ENCODE measurements around the gene PTPRG.

Gene PTPRG

DNA sequence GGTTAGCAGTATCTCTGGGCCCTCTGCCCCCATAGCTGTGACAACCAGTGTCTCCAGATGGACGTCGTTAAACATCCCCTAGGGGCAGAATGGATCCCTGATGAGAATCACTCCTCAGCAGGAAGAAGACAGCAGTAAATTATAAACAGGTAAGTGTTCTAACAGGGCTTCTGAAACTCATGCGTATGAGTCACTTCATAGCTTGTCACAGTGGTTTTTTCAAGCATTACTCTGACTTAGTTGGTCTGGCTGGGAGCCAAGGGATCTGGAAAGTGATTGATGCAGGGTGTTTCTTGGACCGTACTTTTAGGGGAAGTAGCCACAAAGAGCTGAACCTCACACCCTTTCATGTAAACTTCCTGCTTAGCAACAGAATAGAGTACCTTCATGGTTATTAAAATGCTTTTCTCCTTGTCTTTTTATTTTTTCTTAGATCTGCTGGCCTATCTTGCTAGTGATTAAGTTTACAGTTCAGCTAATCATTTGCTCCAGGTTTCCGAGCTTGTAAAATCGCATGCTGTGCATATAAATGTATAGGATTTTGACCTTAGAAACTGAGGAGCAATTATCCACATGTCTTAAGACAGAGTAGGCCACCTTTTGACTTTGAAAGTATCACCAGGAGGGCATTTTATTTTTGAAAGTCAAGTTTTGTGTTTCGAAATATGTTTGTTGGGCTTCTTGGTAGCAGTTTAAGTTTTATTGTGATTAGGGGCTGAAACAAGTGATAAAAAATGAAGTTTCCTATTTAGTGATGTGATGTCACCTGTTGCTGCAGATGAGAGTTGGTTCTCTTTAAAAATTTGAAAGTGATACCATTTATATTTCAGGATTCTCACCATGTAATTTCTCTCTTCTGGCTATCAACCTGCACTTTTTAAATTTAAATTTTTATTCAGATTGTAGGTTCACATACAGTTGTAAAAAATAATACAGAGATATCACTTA lies 333.9 kb downstream of the PTPRG start:
- DNase-seq (ENCODE audit: low spot score), result peak; percentile 48

- no peak for DNase-seq (ENCODE audit: low spot score)
Observed at GRCh38 chr3:61896251-61896650, 334.9 kb downstream of the PTPRG start.

GRCh38 chr3:61897848-61898247 lies 336.5 kb downstream of the PTPRG start:
- DNase-seq (ENCODE audit: low spot score), result no peak

DNA sequence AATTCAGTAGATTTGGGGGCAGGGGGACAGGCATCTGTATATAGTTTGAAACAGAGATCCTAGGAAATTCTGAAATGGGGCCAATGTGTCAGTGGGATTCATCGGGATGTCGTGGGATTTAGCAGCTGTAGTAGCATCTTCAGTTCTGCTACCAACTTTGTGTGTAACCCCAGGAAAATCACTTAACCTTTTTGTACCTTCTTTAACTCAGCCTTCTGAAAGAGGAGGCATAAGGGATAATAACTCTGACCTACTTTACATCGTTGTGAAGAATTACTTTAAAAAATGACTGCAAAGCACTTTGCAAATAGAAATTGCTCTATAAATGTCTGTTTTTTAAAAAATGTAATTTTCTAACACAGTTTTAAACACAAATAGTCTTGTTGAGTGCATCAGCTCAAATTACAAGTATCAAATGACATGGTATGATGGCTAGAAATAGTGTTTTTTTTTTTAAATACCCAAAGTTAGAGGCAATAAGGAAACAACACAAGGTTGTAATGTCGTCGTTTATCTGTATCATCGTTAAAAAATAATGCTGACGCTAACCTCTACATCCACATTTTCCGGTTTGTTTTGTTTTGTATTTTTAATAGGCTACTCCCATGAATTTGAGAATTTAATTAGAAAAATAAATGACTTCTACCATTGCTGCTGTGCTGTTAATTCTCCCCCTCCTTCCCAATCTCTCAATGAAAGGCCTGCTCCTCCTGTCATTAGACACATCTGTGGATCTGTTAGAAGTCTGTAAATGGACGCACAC lies 338.5 kb downstream of the PTPRG start:
- DNase-seq (ENCODE audit: low spot score), result no peak

DNA sequence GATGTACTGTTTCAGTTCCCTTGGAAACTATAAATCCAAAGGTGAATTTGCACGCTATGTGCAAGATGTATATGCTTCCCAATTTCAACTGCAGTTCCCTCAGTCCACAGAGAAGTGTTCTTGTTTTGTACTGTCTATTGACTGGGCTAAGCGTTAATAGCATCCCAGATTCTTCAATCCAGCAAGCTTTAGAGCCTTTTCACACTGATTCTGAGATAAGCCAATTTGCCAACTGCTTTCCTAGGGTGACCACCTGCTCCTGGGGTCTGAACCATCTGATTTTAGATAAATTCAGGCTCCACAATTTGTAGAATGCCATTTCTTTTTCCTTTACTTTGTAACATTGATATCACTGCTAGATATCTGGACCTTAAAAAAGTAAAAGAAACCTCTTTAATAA lies 340.1 kb downstream of the PTPRG start:
- DNase-seq (ENCODE audit: low spot score), result no peak

- DNase-seq (ENCODE audit: low spot score), result no peak
Observed at GRCh38 chr3:61901986-61902385, 340.6 kb downstream of the PTPRG start.

GRCh38 chr3:61903074-61903473 lies 341.7 kb downstream of the PTPRG start:
- no peak for DNase-seq (ENCODE audit: low spot score)

DNA sequence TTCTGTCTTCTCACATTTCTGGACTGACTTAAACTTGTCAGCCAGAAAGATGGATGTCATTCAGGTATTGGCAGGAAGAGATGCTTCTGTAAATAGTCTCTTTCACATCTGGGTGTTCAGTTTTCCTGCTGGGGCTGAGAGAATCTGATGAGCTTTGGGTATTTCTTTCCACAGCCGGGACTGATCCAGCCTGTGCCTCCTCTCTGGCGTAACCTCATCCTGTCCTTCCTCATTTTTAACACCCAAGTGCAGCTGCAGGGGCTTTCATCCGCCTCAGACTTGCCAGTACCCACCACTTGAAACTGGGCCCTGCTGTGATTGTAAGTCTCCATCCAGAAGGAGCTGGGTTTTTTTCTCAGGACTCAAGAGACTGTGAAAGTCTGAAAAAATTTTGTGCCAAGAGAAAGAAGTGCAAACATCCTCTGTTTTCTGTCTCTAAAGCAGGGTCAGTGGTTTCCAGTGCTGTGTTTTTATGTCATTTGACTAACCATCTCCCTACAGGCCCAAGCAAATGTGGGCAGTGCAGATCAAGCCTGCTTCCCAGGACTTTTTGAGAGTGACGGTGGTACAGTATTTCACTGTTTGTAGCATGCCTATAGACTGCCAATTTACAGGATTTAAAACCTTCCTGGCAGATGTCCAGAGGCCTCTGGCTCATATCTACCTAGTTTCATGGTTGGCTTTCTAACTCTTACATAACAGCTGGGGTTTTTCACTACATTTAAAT lies 342.7 kb downstream of the PTPRG start:
- DNase-seq (ENCODE audit: low spot score), result no peak

DNA sequence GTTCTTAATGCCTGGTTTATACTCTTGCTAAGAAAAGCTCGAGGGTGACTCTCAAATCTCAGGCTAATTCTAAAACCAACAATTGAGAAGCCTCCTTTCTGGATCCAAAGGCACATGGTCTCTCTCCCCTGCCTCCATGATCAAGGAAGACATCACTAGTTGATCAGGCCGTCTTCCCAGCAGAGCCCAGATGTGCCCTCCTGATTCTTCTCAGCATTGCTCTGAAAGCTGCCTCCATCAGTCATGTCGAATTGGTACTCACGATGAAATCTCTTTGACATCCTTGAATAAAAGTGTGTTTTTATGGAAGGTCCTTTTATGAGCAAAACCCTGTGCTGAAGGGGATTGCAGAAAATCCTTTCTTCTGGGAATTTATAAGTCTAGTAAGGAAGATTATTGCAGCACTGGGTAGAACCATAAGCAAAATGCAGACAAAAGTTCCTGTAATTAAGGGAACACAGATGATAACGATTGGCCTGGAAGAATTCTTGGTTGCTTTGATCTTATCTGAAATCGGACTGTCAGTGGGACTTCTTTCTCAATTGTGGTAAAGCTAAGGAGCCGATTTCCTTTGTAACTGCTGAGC lies 345.9 kb downstream of the PTPRG start:
- no peak for DNase-seq (ENCODE audit: low spot score)

GRCh38 chr3:61908382-61908781 lies 347.0 kb downstream of the PTPRG start:
- no peak for DNase-seq (ENCODE audit: low spot score)

- DNase-seq (ENCODE audit: low spot score), result no peak
Observed at GRCh38 chr3:61910732-61911131, 349.4 kb downstream of the PTPRG start.

- no peak for DNase-seq (ENCODE audit: low spot score)
Observed at GRCh38 chr3:61912158-61912557, 350.8 kb downstream of the PTPRG start.

- DNase-seq (ENCODE audit: low spot score), result no peak
Observed at GRCh38 chr3:61913701-61914100, 352.3 kb downstream of the PTPRG start.

- DNase-seq (ENCODE audit: low spot score), result no peak
Observed at GRCh38 chr3:61914276-61914675, 352.9 kb downstream of the PTPRG start.

- DNase-seq (ENCODE audit: low spot score), result no peak
Observed at GRCh38 chr3:61915296-61915695, 353.9 kb downstream of the PTPRG start.

DNA sequence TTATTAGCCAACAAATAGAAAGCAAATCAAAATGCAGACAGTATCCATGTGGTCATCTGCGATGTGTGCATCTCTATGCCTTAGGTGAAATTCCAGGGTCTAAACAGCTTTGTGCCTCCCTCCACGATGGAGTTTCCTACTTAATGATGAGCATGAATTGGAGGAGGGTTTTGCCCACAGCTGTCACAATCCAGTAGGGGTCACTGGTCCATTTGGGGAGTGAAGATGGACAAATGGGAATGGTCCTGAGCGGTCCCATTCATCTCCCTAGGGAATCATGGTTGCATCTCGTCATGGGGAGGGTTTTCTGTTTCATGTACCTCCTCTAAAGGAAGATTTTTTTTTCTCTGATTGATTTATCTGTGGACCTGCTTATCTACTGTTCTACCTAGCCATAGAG lies 358.0 kb downstream of the PTPRG start:
- DNase-seq (ENCODE audit: low spot score), result no peak

DNA sequence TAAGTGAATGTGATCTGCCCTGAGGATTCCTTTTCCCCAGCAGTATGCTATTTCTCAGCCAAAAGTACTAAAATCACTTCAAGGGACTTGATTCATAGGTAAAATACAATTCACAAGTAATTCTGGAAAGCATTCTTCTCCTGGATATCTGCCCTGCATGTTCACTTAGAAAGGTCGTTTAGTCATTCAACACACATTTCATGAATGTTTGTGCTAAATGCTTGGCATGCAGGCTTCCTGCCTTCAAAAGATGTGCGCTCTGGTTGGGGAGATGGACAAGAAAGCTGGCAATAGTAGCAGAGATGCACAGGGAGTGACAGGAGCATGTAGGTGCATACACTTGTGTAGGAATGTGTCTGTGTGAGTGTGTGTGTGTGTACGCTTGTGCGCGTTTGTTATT lies 360.7 kb downstream of the PTPRG start:
- no peak for DNase-seq (ENCODE audit: low spot score)

DNA sequence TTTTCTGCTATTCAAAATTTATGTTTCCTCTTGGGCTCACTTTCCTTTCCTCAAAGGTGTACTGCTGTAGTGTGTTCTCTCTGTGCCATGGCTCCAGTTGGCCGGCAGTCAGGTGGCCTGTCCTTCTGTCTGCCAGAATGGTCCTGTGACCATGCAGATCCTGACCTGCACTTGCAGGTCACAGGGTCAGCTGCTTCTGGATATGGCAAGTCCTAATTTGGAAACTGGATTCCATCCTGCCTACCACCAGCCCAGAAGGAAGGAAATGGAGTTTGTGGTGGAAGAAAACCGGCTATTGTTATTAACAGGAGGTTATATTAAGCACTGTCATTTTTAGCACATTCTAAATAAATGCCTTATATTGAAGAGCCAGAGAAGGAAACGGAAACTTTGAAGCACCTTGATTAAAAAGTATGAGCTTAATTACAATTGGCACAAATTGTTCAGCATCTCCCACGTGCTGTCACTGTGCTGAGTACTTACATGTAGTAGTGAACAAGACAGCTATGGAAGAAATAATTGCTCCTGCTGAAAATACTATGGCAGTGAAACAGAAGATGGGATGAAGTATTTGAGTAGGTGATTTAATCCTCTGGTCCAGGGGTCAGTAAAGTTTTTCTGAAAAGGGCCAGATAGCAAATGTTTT lies 362.8 kb downstream of the PTPRG start:
- no peak for DNase-seq (ENCODE audit: low spot score)

- DNase-seq (ENCODE audit: low spot score), result no peak
Observed at GRCh38 chr3:61924991-61925390, 363.6 kb downstream of the PTPRG start.

DNA sequence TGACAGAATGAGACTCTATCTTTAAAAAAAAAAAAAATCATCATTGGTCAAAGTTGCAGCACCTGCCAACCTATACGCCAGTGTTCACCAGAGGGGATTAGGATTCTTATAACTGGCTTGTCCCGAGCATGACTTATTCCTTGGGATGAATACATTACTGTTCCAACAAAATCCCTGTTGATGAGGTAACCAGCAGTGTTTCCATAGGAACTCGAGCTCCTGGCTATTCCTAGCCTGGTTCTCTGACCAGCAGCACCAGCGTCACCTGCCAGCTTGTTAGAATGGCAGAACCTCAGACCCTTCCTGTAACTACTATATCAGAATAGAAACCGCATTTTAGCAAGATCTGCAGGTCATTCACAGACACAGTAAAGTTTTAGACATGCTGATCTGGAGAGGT lies 364.4 kb downstream of the PTPRG start:
- DNase-seq (ENCODE audit: low spot score), result no peak

- no peak for DNase-seq (ENCODE audit: low spot score)
Observed at GRCh38 chr3:61926923-61927322, 365.6 kb downstream of the PTPRG start.

GRCh38 chr3:61927332-61927731 lies 366.0 kb downstream of the PTPRG start:
- DNase-seq (ENCODE audit: low spot score), result no peak

All from activated CD4-positive, alpha-beta T cell treated with anti-CD3 and anti-CD28 coated beads, Interleukin-2, Interleukin-4, amounts not matched to agents 100 ng/mL and 50 ng/mL, durations not matched to agents 16 hours and 8 hours (primary cell).